ENCODE results near the gene HAUS6. TPM values are rescaled to one million over a fixed set of nuclear protein-coding genes. Genes with fewer than 3 reads are reported as not detected.
A peak's percentile ranks its signal among the peaks of the same experiment; 100 is the strongest.

Gene HAUS6
- total and polyA plus RNA-seq, 7 experiments from 2014 or later: 5.1 to 25.4 (median 16.9) TPM

DNA sequence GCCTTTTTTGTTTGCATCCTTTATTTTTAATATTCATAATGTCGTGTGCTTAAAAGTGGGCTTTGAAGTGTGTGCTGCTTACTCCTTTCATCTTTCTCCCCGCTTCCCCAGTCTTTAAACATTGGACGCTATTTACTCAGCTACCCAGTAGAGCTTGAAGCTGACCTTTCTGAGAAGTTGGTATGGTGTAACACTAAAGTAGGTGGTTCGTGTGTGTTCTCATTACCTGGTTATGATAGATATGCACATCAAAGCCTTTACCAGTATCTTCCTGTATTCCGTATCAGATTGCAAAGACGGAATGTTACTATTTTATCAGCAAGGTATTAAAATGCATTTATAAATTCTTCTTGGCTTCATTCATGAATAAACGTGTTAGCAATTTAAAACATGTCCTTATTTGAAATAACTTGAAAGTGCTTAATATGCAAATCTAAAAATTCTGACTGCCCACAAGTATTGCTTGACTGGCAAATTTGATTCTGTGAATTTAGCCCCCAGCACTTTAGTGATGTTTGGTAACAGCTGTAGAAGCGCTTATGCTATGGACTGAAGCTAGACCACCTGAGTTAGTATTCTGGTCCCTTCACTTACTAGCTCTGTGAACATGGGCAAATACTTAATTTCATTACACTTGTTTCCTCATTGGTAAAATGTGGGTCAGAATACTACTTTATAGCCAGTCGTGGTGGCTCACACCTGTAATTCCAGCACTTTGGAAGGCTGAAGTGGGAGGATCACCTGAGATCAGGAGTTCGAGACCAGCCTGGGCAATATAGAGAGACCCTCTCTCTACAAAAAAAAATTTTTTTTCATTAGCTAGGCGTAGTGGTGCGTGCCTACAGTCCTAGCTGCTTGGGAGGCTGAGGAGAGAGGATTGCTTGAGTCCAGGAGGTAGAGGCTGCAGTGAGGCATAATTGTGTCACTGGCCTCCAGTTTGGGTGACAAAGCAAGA, 51.8 kb downstream of the HAUS6 start:
- Histone ChIP-seq H3K27ac (ENCODE audit: low read depth, low read length) (peak overlapping the region; percentile 85), H3K9me3 (ENCODE audit: control insufficient read depth in 2 of 3, low read length in 3 of 3) (peaks cover 0 to 4% (median 0%) of the 10 kb centered on the region in 3 experiments), H3K4me1 (ENCODE audit: control insufficient read depth in 2 of 2, insufficient read depth in 2 of 2, low read length in 2 of 2) (peaks cover 20% of the 10 kb centered on the region in 2 donors), H3K27me3 (ENCODE audit: control insufficient read depth in 2 of 2, insufficient read depth in 2 of 2, low read length in 2 of 2) (no peaks in the 10 kb centered on the region), H3K4me3 (ENCODE audit: low read length) (peak overlapping the region; percentile 88), H3K36me3 (ENCODE audit: control insufficient read depth in 2 of 3, insufficient read depth in 3 of 3, low read length in 3 of 3) (no peaks in the 10 kb centered on the region)
- peak overlapping the region; percentile 82 to 100 (median 98) for H3K27ac Mint-ChIP-seq
- peaks cover 6 to 50% (median 42%) of the 10 kb centered on the region in 7 donors for H3K4me1 Mint-ChIP-seq
- peaks cover under 1 to 22% (median 12%) of the 10 kb centered on the region in 5 donors for H3K36me3 Mint-ChIP-seq
- H3K4me3 Mint-ChIP-seq: peak overlapping the region; percentile 92 to 99 (median 95)
- DNase-seq (peak in 3 of 9 donors; percentile 2 to 9 (median 3)), ATAC-seq (no peak)
- POLR2A ChIA-PET: interaction anchor here (0.8 to 2.4 kb wide), 5 partner anchors 44 to 329 kb away, joined by 3 to 14 read pairs (median 3); partner anchors contain the start of genes DENND4C and RPS6
- intact Hi-C loops (cut with micrococcal nuclease): loop anchor here in 1 of 2 donors (5.0 kb wide), 1 partner anchor 1981 kb away; the partner anchor contains the start of gene HACD4
- H3K27me3 Mint-ChIP-seq: peaks cover 0 to 2% (median 0%) of the 10 kb centered on the region in 5 donors
- CTCF ChIA-PET: interaction anchor here (0.5 to 2.5 kb wide), 4 partner anchors 35 to 124 kb away, joined by 3 to 19 read pairs (median 4); no protein-coding TSS in a partner anchor
- H3K9me3 Mint-ChIP-seq: peaks cover 0 to 30% (median 2%) of the 10 kb centered on the region in 11 donors

DNA sequence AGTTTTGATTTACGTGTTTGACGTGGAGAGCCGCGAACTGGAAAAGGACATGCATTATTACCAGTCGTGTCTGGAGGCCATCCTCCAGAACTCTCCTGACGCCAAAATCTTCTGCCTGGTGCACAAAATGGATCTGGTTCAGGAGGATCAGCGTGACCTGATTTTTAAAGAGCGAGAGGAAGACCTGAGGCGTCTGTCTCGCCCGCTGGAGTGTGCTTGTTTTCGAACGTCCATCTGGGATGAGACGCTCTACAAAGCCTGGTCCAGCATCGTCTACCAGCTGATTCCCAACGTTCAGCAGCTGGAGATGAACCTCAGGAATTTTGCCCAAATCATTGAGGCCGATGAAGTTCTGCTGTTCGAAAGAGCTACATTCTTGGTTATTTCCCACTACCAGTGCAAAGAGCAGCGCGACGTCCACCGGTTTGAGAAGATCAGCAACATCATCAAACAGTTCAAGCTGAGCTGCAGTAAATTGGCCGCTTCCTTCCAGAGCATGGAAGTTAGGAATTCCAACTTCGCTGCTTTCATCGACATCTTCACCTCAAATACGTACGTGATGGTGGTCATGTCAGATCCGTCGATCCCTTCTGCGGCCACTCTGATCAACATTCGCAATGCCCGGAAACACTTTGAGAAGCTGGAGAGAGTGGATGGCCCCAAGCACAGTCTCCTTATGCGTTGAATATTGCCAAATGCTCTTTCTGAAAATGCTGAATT, 52.6 kb downstream of the HAUS6 start:
- H3K36me3 ChIP-seq (ENCODE audit: control insufficient read depth in 2 of 3, insufficient read depth in 3 of 3, low read length in 3 of 3): no peaks in the 10 kb centered on the region
- H3K4me1 ChIP-seq (ENCODE audit: control insufficient read depth in 2 of 2, insufficient read depth in 2 of 2, low read length in 2 of 2): peaks cover 20% of the 10 kb centered on the region in 2 donors
- peaks cover 0 to 2% (median 0%) of the 10 kb centered on the region in 5 donors for H3K27me3 Mint-ChIP-seq
- H3K27ac ChIP-seq (ENCODE audit: low read depth, low read length): peak overlapping the region; percentile 85
- POLR2A ChIA-PET: interaction anchor here (0.9 to 2.4 kb wide), 4 partner anchors 180 to 415 kb away, joined by 3 to 14 read pairs (median 8); partner anchors contain the start of genes DENND4C and RPS6
- ATAC-seq (no peak), DNase-seq (peak in 6 of 9 donors; percentile 4 to 18 (median 12))
- H3K4me3 ChIP-seq (ENCODE audit: low read length): peak overlapping the region; percentile 88
- H3K27ac Mint-ChIP-seq: peak overlapping the region; percentile 93 to 100 (median 98)
- peaks cover 0 to 4% (median 0%) of the 10 kb centered on the region in 3 experiments for H3K9me3 ChIP-seq (ENCODE audit: control insufficient read depth in 2 of 3, low read length in 3 of 3)
- peaks cover 6 to 50% (median 42%) of the 10 kb centered on the region in 7 donors for H3K4me1 Mint-ChIP-seq
- H3K27me3 ChIP-seq (ENCODE audit: control insufficient read depth in 2 of 2, insufficient read depth in 2 of 2, low read length in 2 of 2): no peaks in the 10 kb centered on the region
- intact Hi-C loops (cut with micrococcal nuclease): loop anchor here (1.0 to 5.0 kb wide), 12 partner anchors 52 to 1982 kb away; partner anchors contain the start of genes DENND4C (in 2 of the 2), HAUS6 (in 2 of the 2), MLLT3 (in 2 of the 2) and PLIN2 (in 2 of the 2)
- CTCF ChIA-PET: interaction anchor here (2.5 kb wide), 1 partner anchor 124 kb away, joined by 19 read pairs; no protein-coding TSS in a partner anchor
- H3K36me3 Mint-ChIP-seq: peaks cover 0 to 14% (median 8%) of the 10 kb centered on the region in 5 donors
- H3K9me3 Mint-ChIP-seq: peaks cover 0 to 30% (median 1%) of the 10 kb centered on the region in 11 donors
- H3K4me3 Mint-ChIP-seq: peak overlapping the region; percentile 92 to 99 (median 95)

DNA sequence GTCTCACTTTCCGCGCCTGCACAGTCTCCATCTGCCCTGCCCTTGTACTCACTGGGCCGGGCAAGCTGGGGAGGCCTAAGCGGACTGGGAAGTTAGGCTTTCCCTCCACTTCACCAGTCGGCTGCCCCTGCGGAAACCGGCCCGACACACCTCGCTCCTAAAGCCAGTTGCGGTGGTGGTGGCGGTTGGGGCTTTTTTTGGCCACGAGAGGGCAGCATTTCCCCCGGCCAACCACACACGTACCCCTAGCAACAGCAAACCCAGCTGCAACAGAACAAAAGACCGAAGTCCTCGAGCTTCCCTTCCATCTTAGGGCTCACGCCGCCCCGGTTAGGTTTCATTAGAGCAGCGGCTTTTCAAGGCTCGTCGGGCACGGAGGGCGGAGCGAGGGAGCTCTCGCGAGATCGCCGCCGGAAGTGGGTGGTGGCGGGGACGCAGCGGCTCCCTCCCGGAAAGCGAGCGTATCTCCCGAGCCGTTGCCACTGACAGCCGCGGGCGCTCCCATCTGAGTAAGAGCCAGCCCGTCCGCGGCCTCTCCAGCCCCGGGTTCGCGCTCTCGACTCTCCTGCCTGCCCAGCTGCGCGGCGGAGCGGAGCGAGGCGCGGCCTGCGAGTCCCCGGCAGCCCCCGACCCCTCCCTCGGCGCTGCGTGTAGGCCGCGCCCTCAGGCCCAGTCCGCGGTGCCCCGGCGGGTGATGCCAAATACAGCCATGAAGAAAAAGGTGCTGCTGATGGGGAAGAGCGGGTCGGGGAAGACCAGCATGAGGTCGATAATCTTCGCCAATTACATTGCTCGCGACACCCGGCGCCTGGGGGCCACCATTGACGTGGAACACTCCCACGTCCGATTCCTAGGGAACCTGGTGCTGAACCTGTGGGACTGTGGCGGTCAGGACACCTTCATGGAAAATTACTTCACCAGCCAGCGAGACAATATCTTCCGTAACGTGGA, 53.5 kb downstream of the HAUS6 start, which contains the start of gene RRAGA:
Gene RRAGA, plus strand, starts transcription at position 462 of the 951 bp plus-strand sequence. Its CDS starts 233 bp downstream, at position 695.
- peak; percentile 90 to 96 (median 95) for DNase-seq
- Mint-ChIP-seq H3K9me3 (peaks cover 0 to 30% (median 1%) of the 10 kb centered on the region in 11 donors), H3K27ac (peak within 1 kb of the TSS; percentile 97 to 100 (median 98)), H3K27me3 (peaks cover 0 to 2% (median 0%) of the 10 kb centered on the region in 5 donors), H3K36me3 (peaks cover 0 to 12% (median 8%) of the 10 kb centered on the region in 5 donors), H3K4me3 (peak within 1 kb of the TSS; percentile 92 to 99 (median 95)), H3K4me1 (peaks cover 6 to 50% (median 42%) of the 10 kb centered on the region in 7 donors)
- ChIA-PET POLR2A (interaction anchor here (0.5 to 2.4 kb wide), 16 partner anchors 36 to 1588 kb away, joined by 3 to 15 read pairs (median 4); partner anchors contain the start of genes DENND4C and RPS6), CTCF (interaction anchor here (0.7 to 2.5 kb wide), 3 partner anchors 77 to 411 kb away, joined by 3 to 19 read pairs (median 4); no protein-coding TSS in a partner anchor)
- Histone ChIP-seq H3K4me3 (ENCODE audit: low read length) (peak within 1 kb of the TSS; percentile 88), H3K27me3 (ENCODE audit: control insufficient read depth in 2 of 2, insufficient read depth in 2 of 2, low read length in 2 of 2) (no peaks in the 10 kb centered on the region), H3K4me1 (ENCODE audit: control insufficient read depth in 2 of 2, insufficient read depth in 2 of 2, low read length in 2 of 2) (peaks cover 20% of the 10 kb centered on the region in 2 donors), H3K27ac (ENCODE audit: low read depth, low read length) (peak within 1 kb of the TSS; percentile 85), H3K36me3 (ENCODE audit: control insufficient read depth in 2 of 3, insufficient read depth in 3 of 3, low read length in 3 of 3) (no peaks in the 10 kb centered on the region), H3K9me3 (ENCODE audit: control insufficient read depth in 2 of 3, low read length in 3 of 3) (peaks cover 0 to 4% (median 0%) of the 10 kb centered on the region in 3 experiments)
- ATAC-seq: peak; percentile 95
- intact Hi-C loops (cut with micrococcal nuclease): loop anchor here (1.0 to 5.0 kb wide), 11 partner anchors 53 to 1573 kb away; partner anchors contain the start of genes DENND4C (in 2 of the 2), HAUS6 (in 2 of the 2), MLLT3 (in 2 of the 2) and PLIN2 (in 2 of the 2)

DNA sequence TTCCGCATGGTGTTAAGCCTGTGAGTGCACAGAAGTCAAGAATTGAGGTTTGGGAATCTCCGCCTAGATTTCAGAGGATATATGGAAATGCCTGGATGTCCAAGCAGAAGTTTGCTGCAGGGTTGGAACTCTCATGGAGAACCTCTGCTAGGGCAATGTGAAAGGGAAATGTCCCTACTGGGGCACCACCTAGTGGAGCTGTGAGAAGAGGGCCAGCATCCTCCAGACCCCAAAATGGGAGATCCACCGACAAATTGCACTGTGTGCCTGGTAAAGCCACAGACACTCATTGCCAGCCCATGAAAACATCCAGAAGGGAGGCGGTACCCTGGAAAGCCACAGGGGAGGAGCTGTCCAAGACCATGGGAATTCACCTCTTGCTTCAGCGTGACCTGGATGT, 66.1 kb downstream of the HAUS6 start:
- peak overlapping the region in 1 of 9 donors; percentile 59 for H3K27ac Mint-ChIP-seq
- peaks cover 0 to 4% (median 0%) of the 10 kb centered on the region in 5 donors for H3K36me3 Mint-ChIP-seq
- no peak for ATAC-seq
- no peaks in the 10 kb centered on the region for H3K27me3 ChIP-seq (ENCODE audit: control insufficient read depth in 2 of 2, insufficient read depth in 2 of 2, low read length in 2 of 2)
- no peak overlapping the region for H3K4me3 ChIP-seq (ENCODE audit: low read length)
- no peaks in the 10 kb centered on the region for H3K36me3 ChIP-seq (ENCODE audit: control insufficient read depth in 2 of 3, insufficient read depth in 3 of 3, low read length in 3 of 3)
- ChIA-PET CTCF (interaction anchor here (0.6 kb wide), 1 partner anchor 8 kb away, joined by 3 read pairs; no protein-coding TSS in a partner anchor), POLR2A (no interaction called here)
- peaks cover 0 to 2% (median 0%) of the 10 kb centered on the region in 11 donors for H3K9me3 Mint-ChIP-seq
- DNase-seq: no peak
- peaks cover 0 to 3% (median 0%) of the 10 kb centered on the region in 5 donors for H3K27me3 Mint-ChIP-seq
- no peaks in the 10 kb centered on the region for H3K4me1 ChIP-seq (ENCODE audit: control insufficient read depth in 2 of 2, insufficient read depth in 2 of 2, low read length in 2 of 2)
- H3K4me1 Mint-ChIP-seq: no peaks in the 10 kb centered on the region
- H3K4me3 Mint-ChIP-seq: no peak overlapping the region
- intact Hi-C loops (cut with micrococcal nuclease): no loop called here
- H3K9me3 ChIP-seq (ENCODE audit: control insufficient read depth in 2 of 3, low read length in 3 of 3): no peaks in the 10 kb centered on the region
- no peak overlapping the region for H3K27ac ChIP-seq (ENCODE audit: low read depth, low read length)

DNA sequence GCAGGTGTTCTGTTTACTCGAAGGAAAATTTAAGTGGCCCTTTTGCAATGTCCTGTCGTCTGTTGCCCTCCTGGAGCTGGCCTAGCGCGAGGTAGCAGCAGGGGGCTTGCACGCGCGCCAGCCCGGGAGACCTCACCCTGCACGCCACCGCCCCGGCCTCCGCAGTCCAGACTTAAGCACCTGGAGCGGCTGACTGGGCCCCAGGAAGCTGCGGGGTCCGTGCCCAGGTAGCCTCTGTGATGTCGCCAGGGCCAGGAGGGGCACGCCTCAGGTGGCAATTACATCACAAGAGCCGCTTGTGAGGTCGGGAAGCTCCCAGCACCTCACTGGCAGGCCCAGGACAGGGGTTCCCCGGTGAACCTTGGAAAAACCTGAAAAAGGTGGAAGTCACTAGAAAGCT, 69.7 kb downstream of the HAUS6 start, which contains the start of gene SAXO1:
Gene SAXO1, minus strand, starts transcription at position 195 of the 400 bp plus-strand sequence. CDS start 301 bp downstream, outside the sequence.
- no peak for DNase-seq
- H3K4me1 ChIP-seq (ENCODE audit: control insufficient read depth in 2 of 2, insufficient read depth in 2 of 2, low read length in 2 of 2): no peaks in the 10 kb centered on the region
- ChIA-PET CTCF (no interaction called here), POLR2A (no interaction called here)
- H3K9me3 Mint-ChIP-seq: peaks cover 0 to 2% (median 0%) of the 10 kb centered on the region in 11 donors
- H3K27ac ChIP-seq (ENCODE audit: low read depth, low read length): no peak within 1 kb of the TSS
- peaks cover 0 to 14% (median 6%) of the 10 kb centered on the region in 5 donors for H3K27me3 Mint-ChIP-seq
- H3K4me3 ChIP-seq (ENCODE audit: low read length): no peak within 1 kb of the TSS
- H3K27ac Mint-ChIP-seq: no peak within 1 kb of the TSS
- H3K4me3 Mint-ChIP-seq: no peak within 1 kb of the TSS
- ATAC-seq: no peak
- intact Hi-C loops (cut with micrococcal nuclease): no loop called here
- no peaks in the 10 kb centered on the region for H3K27me3 ChIP-seq (ENCODE audit: control insufficient read depth in 2 of 2, insufficient read depth in 2 of 2, low read length in 2 of 2)
- H3K4me1 Mint-ChIP-seq: peaks cover 0 to 4% (median 0%) of the 10 kb centered on the region in 7 donors
- no peaks in the 10 kb centered on the region for H3K9me3 ChIP-seq (ENCODE audit: control insufficient read depth in 2 of 3, low read length in 3 of 3)
- H3K36me3 Mint-ChIP-seq: peaks cover 0 to 4% (median 0%) of the 10 kb centered on the region in 5 donors
- no peaks in the 10 kb centered on the region for H3K36me3 ChIP-seq (ENCODE audit: control insufficient read depth in 2 of 3, insufficient read depth in 3 of 3, low read length in 3 of 3)
